Measurements from ENCODE around the gene ERFL.

The ERFL gene

DNA sequence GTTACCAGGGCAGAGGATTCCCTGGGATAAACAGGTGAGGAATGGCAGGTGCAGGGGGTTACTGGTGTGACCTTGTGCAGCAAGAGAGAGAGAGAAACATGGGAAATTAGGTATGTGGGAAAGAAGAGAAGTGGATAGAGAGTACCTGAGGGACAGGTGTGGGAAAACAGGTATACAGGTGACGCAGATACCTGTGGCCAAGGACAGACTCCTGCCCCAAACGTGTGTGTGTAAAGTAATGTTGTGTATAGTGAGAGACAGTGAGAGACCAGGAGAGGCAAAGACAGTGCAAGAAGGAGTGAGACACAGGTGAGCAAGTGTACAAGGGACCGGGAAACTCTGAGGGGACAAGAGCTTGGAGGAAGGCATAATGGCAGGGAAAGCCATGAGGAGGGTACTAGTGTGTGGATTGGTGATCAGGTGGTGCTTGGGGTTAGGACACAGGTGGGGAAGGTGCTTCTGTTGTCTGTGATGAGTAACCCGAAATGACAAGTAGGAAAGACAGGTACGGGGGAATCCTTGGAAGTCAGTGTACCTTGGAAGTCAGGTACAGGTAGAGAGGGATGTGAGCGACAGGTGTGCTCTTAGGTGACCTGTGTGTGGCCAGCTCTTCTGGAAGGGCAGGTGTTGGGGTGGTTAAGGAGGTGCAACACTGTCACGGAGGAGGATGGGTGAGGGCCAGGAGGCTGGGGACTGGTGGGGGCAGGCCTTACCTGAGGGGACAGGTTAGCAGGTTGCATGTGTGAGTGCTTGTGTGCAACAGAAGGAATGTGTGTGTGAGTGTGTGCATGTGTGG is 2.8 kb downstream of the ERFL start:
- H3K27ac ChIP-seq, result no peak overlapping the region
- TF ChIP-seq ZFX (IDR thresholded peaks at IDR 0.05), result no peak
- TF ChIP-seq, protein P1, sequence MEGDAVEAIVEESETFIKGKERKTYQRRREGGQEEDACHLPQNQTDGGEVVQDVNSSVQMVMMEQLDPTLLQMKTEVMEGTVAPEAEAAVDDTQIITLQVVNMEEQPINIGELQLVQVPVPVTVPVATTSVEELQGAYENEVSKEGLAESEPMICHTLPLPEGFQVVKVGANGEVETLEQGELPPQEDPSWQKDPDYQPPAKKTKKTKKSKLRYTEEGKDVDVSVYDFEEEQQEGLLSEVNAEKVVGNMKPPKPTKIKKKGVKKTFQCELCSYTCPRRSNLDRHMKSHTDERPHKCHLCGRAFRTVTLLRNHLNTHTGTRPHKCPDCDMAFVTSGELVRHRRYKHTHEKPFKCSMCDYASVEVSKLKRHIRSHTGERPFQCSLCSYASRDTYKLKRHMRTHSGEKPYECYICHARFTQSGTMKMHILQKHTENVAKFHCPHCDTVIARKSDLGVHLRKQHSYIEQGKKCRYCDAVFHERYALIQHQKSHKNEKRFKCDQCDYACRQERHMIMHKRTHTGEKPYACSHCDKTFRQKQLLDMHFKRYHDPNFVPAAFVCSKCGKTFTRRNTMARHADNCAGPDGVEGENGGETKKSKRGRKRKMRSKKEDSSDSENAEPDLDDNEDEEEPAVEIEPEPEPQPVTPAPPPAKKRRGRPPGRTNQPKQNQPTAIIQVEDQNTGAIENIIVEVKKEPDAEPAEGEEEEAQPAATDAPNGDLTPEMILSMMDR (conservative IDR thresholded peaks at IDR 0.05), result no peak

DNA sequence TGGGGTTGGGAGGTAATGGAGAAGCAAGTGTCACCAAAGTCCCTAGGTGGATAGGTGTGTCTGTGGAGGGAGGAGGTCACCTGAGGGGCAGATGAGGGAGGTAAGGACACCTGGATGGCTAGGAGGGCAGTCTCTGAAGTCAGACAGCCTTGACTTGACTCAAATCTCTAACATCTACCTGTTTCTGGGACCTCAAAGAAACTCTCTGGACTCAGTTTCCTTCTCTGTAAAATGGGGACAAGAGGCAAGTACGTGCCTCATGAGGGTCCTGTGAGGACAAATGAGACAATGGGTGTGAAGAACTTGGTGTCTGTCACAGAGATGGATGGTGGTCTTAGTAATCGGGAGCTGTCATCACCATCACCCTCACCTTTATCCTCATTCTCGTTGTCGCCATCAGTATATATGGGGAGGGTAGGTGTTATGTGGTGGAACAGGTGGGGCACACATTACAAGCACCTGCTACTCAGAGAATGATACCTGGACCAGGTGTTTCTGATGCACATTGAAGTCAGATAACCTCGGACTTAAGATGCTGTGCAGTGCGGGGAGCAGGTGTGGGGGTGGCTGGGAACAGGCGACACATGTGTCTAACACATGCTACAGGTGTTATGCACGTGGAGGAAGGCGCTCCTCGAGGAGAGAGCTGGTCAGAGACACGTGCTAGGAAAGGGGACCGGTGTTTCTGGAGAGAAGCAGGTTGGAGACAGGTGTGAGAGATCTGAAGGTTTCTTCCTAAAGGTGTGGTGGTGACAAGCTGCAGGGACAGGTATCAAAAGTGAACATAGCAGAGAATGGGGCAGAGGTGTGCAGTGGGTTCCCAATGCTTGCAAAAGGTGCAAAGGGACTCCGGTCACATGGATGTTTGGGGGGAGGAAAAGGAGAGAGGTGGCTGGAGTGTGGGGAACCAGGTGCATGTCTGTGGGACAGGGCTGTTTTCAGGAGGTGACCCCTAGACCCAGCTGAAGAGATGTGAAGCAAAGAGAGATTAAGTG is 3.8 kb downstream of the ERFL start:
- TF ChIP-seq, protein P1 (conservative IDR thresholded peaks at IDR 0.05), result no peak
- TF ChIP-seq ZFX (IDR thresholded peaks at IDR 0.05), result no peak

DNA sequence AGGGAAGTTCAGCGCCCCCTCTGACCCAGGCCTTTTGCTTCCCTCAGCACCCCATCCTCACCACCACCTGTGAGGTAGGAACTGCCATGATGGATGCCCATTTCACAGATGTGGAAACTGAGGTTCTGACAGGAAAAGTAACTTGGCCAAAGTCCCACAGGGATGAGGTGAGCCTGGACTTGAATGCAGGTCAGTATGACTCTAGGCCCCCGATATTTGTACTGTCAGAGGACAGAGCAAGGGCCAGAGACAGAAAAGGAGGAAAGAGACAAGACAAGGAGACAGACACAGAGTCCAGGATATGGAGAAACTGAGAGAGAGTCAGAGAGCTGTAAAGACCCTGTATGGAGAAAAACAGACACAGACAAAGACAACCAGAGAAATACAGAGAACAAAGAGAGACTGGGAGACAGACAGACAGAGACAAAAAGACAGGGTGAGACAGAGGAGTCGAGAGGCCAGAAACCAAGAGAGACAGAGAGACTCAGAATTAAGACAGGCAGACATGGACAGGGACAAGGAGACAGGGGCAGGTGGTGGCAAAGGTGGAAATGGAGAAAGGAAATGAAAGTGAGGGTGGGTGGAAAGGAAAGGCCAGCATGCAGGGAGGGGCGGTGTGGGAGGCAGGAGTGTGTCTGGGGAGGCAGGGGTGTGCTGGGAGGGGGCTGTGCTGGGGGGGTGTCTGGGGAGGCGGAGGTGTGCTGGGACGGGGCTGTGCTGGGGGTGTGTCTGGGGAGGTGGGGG is 5.0 kb downstream of the ERFL start:
- no peak overlapping the region for H3K27ac ChIP-seq
- no peak for TF ChIP-seq ZFX (IDR thresholded peaks at IDR 0.05)
- TF ChIP-seq, protein P1 (conservative IDR thresholded peaks at IDR 0.05), result no peak

More for the DNA sequence above, 3.8 kb downstream of the ERFL start:
- H3K27ac ChIP-seq, result no peak overlapping the region

DNA sequence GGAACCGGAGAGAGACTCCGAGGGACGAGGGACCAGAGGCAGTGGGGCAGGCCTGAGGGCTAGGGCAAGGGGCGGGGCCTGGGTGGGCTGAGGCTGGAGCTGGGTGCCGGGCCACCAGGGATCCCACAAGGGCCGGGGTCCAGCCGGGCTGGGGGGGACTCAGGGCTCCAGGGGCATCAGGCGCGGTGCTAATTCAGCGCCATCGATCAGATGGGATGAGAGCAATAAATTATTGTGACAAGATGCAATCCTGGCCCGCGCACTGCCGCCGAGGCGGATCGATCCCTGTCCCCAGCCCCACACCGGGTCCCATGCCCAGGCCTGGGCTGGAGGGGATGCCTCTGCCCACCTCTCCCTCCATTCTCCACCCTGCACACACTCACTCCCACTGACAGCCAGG is 5.7 kb downstream of the ERFL start:
- H3K27ac ChIP-seq, result no peak overlapping the region
- no peak for TF ChIP-seq ZFX (IDR thresholded peaks at IDR 0.05)
- TF ChIP-seq, protein P1 (conservative IDR thresholded peaks at IDR 0.05), result no peak

DNA sequence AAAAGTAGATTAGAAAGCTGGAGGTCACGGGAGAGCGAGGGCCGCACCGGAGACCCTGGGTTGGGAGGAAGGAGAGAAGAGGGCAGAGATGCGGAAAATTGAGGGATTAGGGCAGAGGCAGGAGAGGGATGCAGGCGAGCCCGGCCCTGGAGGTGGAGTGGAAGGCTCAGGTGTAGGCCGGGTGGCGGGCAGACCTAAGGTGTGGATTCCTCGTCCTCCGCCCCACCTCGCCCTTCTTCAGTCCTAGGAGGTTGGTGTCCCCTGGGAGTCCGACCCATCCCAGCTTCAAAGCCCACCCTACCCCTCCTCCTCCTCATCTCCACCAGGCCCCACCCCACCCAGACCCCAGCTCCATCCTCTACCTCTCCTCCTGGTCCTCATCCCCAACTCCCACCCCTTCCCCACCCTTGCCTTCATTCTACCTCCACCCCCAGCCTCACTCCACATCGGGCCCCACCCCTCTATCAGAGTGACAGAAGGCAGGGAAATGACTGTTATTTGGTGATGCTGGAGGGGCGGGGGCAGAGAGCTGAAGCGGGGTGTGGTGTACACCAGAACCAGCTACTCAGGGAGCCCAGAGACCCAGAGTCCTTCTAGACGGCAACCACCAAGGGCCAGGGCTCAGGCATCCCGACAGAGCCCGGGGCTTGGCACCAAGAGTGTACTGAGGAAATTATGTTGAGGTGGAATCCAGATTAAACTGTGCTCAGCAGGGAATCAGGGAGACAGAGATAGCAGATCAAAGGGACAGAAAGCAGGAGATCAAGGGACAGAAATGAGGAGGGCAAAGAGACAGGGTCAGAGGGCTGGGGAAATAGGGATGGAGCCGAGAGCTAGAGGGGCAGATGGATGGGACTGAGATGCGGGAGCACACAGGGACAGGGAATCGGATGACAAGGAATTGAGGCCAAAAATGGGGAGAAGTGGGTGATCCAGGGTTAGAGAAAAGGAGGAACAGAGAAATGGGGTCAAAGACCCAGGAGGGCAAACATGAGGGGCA is 6.4 kb downstream of the ERFL start:
- no peak overlapping the region for H3K27ac ChIP-seq
- TF ChIP-seq, protein P1 (conservative IDR thresholded peaks at IDR 0.05), result no peak
- TF ChIP-seq ZFX (IDR thresholded peaks at IDR 0.05), result no peak

DNA sequence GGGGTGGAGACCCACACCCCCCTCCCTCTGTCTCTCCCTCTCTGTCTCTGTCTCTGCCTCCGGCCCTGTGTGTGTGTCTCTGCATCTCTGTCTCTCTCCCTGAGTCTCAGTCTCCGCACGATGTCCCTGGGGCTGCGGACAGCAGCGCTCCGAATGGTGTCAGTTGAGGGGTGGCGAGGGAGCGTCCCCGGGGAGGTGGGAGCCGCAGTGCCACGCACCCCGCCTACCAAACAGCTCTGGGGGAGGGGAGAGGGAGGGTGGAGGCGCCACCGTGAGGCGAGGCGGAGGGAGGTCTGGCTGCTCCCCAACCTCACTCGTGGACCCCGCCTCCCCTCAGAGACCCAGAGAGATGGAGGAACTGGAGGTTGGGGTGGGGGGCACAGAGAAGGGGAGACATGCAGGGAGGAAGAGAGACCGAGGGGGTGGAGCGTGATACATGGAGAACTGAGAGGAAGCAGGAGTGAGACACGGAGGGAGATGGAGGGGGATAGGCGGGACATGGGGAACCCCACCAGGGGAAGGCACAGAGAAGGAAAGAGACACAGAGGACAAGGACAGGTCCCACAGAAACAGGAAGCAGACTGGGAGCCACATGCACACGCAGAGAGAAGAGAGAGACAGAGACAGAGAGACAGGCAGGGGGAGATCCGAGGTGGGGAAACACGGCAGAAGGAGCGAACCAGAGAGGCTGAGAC is 7.2 kb downstream of the ERFL start:
- no peak for TF ChIP-seq ZFX (IDR thresholded peaks at IDR 0.05)
- TF ChIP-seq, protein P1 (conservative IDR thresholded peaks at IDR 0.05), result no peak
- H3K27ac ChIP-seq, result no peak overlapping the region
